NAMALWA (cell line): ENCODE measurements around the gene OCA2.
"Not testable (repeated sequence)": the region's sequence is repeated elsewhere in the genome, so short reads cannot be mapped to it uniquely, and the experiment has no call there.

Source experiments
- DNase-seq: peaks from one replicate; pipeline ENCODE4 v3.0.0-alpha.2; 2015; ENCODE audit warnings: low spot score

Gene OCA2

DNA sequence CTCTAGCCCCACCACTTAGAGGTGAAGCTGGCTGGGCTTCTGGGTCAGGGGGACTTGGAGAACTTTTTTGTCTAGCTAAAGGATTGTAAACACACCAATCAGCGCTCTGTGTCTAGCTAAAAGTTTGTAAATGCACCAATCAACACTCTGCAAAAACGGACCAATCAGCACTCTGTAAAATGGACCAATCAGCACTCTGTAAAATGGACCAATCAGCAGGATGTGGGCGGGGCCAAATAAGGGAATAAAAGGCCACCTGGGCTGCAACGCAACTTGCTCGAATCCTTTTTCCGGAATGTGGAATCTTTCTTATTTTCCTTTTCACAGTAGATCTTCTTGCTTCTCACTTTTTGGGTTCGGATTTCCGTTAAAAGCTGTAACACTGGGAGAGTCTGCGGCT lies 385.3 kb downstream of the OCA2 start:
- not testable (repeated sequence) for DNase-seq

GRCh38 chr15:27707257-27707656 lies 391.9 kb downstream of the OCA2 start:
- no peak for DNase-seq

GRCh38 chr15:27706300-27706699 lies 392.8 kb downstream of the OCA2 start:
- DNase-seq: no peak

- DNase-seq: no peak
Observed at GRCh38 chr15:27705056-27705455, 394.1 kb downstream of the OCA2 start.
